ENCODE data around the gene STAC.
"Not testable (repeated sequence)": the region's sequence is repeated elsewhere in the genome, so short reads cannot be mapped to it uniquely, and the experiment has no call there.

STAC gene

DNA sequence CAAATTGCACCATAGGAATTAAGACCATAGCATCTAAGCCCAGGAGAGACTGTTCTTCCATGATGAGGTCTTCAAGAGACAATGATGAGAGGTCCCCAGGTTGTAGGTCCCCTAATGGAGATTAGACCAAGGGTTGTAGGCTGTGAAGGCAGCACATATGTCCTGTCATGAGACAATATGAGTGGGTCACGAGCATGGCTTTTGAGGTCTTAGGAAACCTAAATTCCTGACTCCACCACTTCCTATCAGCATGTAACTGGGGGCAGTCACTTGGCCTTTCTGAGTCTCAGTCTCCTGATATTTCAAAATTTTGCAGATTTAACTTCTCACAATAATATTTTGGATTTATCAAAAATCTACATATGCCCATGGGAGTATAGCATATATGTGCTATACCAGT is 31.3 kb downstream of the STAC start:
- DNase-seq (ENCODE audit: low read depth in 3 of 3, low spot score in 1 of 3), result no peak

DNA sequence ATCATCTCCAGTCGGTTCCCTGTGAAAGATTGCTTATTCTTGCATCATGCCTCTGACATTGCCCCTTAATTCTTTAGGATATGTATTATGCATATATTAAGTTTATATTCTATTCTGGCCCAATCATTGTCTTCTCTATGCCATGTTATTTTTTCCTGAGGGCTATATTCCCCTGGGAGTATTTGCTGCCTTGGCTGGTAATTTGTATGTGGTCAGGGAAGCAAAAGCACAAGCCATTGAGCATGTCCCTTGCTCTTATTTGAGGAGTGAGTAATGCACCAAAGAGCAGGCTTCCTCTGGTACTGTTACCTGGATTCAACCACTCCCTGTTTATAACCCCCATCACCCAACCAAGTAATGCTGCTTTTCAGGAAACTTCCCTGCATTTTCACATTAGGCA is 36.3 kb downstream of the STAC start:
- no peak for DNase-seq (ENCODE audit: low read depth in 3 of 3, low spot score in 1 of 3)

DNA sequence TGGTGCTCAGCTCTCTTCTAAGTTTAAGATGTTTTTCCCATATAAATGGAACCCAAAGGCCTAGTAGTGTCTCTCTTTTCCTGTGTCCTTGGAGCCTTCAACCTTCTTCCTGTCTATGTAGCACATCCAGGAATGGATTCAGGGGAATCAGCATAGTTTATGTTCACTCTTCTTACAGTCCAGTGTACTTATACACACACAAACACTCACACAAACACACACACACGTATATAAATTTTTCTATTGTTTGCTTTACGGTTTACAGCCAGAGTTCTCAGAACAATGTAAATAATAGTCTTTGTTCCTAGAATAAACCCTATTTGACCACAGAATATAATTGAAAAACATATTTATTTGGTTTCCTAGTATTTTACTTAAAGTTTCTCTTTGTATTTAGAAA is 36.9 kb downstream of the STAC start:
- DNase-seq (ENCODE audit: low read depth in 3 of 3, low spot score in 1 of 3), result no peak

DNA sequence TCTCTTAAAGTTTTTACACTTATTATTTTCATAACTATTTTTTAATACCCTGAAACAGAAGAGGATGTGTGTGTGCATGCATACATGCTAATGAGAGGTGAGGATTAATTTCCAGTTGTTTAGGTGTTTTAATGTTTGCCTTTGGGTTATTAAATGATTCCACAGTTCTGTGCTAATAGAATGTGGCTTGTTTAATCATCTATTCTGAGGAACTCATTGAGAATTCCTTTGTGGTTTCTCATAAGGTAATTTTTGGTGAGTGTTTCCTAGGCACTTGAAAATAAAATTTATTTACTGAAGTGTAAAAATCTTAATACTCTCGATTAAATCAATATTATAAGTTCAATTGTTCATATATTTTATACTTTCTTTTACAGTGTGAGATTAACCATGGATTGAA is 38.0 kb downstream of the STAC start:
- no peak for DNase-seq (ENCODE audit: low read depth in 3 of 3, low spot score in 1 of 3)

DNA sequence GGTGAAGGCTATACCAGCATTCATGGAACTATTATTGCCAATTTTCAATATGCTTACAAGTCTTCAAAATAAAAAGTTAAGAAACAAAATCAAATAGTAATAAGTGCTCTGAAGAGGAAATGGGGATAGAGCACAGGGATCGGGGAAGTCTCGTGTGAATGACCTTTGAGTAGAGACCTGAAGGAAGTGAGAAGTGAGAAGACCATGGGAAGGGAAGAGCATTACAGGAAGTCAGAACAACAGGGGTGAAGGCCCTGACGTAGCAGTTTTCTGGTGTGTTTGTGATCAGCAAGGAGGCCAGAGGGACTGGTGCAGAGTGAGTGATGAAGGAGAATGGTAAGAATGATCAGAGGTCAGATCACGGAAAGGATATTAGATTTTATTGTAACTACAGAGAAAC is 48.1 kb downstream of the STAC start:
- no peak for DNase-seq (ENCODE audit: low read depth in 3 of 3, low spot score in 1 of 3)

DNA sequence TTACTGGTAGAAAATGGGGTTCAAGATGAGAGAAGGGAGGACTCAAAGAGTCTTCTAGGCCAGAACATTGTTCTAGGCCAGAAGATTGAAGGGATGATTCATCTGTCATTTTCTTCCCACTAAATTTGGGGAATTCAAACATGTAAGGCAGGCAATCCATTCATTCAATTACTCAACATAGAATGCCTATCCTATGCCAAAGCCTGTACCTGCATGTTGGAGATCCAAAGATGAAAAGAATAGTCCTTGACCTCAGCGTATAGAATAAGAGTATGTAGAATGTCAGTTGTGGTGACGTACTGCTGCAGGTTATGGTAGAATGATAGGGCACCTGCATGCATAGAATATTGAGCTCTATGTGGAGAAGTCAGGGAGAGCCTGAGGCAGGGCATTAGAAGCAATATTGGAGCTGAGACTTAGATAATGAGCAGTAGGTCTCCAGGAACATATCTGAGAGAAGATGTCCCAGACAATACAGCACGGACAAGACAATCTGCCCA is 49.7 kb downstream of the STAC start:
- no peak for DNase-seq (ENCODE audit: low read depth in 3 of 3, low spot score in 1 of 3)

DNA sequence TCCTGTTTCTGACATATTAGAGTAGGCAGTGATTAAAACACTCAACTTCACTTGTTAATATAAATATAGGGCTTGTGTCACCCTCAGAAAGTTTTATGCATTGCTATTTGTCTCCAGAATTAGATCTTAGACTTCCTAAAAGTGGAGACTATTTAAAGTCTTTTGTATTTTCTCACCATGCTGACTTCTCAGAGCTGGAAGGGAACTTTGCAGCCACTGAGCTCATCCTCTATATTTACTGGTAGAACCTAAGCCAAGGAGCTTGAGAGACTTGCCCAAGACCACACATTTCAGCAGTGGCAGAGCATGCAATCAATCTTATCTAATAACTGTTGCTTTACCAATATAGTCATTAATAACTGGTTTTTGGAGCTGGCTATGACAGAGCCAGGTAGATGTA is 53.2 kb downstream of the STAC start:
- DNase-seq (ENCODE audit: low read depth in 3 of 3, low spot score in 1 of 3), result no peak

DNA sequence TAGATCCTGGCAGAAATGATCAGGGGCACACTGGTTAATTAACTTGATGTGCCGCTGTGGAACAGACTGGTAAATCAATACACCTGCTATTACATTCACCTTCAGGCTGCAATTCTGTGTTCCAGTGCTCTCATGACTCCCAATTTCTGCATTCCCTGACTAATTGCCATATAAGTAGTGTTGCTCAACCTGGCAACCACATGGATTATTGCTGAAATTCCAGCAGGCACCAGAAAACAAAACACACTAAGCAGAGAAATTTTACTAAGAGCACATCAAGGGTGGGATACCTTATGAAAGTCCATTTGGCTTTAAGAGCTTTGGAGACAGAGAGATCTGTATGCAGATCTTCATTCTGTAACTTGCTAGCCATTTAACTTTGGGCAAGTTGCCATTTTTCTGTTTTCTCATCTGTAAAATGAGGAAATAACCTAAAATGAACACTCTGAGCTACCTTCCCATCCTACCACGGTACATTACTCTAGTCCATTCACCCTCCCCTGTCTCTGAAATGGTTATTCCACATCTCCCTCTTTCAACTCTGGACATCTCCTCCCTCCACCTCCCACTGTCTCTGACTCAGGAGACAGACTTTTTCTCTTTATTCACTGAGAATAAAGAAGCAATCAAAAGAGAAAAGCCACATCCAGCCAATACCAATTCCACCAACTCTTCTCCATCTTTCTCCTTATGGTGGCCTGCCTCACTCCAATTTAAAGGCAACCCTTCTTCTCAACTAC is 54.6 kb downstream of the STAC start:
- DNase-seq (ENCODE audit: low read depth in 3 of 3, low spot score in 1 of 3), result no peak

DNA sequence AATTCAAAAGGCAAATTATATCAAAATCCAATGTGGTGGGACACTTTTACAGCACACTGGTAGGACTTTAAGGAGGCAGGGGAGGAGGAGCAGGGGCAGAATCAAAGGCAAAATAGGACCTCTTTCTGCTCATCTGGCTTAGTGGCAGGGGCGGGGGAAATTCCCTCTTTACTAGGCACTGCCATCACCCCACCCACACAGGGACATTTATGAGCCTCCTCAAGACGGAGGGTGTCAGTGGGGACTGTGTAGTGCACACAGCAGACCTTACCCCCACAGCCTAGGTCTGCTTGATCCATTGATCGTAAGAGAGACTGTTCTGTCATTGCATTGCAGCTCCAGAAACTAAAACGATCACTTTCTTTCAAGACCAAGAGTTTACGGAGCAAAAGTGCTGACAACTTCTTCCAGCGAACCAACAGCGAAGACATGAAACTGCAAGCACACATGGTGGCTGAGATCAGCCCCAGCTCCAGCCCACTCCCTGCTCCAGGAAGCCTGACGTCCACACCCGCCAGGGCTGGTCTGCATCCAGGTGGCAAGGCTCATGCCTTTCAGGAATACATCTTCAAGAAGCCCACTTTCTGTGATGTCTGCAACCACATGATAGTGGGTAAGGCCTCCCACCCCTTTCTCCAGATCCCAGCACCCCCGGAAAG is 62.9 kb downstream of the STAC start:
- DNase-seq (ENCODE audit: low read depth in 3 of 3, low spot score in 1 of 3), result no peak

DNA sequence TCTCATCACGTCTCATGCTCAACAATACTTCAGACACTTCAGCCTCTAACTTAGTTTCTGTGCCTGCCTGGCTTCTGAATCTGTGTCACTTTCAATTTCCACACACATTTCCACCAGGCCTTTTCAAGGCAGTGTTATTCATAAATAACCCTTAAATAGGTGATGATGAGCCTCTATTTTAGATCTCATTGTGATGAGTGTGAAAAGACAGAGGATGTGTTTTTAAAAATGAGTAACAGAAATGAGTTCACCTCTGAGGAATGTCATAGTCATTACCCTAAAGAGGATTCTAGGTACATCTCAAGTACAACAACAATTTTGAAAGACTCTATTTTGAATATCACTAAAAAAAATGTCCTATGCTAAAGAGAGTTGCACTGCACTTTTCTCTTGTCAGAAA is 64.6 kb downstream of the STAC start:
- DNase-seq (ENCODE audit: low read depth in 3 of 3, low spot score in 1 of 3), result no peak

DNA sequence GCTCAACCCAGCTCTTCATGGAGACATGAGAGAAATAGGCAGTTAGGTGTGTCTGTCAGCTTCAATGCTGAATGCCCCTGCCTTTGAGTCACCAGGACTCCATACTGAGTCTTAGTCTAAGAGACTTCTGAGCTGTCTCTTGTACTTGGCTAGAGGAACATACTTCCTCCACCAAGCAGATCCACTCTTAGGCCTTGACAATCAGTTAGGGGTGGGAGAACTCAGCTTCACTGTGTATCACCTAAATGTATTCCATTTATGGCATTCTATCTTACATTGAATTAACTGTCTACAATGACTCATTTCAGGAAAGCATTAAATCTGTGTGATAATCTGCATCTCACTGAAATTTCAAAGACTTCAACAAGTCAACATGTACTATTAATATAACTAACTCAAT is 66.0 kb downstream of the STAC start:
- DNase-seq (ENCODE audit: low read depth in 3 of 3, low spot score in 1 of 3), result no peak

DNA sequence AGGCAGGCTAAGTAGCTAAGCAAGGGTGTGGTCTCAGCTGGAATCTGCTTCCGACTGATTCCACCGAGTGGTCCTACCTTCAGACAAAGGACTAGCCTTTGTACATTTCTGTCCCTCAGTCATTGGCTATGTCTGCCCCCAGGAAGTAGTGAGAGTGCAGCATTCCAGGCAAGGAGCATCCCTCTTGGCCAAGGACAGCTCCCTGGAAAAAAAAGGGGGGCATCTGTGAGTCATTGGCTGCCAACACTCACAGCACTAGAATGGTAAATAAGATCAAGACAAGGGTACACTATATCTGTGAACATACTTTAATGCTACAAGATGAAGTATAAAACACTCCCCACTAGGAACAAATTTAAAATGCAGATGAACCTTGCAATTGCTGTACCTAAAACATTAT is 66.8 kb downstream of the STAC start:
- DNase-seq (ENCODE audit: low read depth in 3 of 3, low spot score in 1 of 3), result no peak

DNA sequence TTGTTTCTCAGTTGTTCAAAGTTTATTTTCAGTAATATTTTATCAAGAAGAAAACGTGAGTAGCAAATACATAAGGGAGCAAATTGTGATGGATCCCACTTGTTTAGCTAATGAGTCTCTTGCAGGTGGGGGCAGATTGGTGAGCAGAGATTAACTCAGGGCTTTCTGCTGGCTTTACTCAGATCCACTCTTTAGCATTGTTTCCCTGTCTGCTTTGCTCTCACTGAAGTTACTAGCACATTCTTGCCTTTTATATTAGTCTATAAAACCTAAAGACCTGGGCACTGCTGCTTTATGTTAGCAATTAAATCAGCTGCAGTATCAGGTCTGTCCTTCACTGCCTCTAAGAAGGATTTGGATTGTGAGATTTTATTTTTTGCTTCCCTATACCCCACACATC is 71.5 kb downstream of the STAC start:
- DNase-seq (ENCODE audit: low read depth in 3 of 3, low spot score in 1 of 3), result no peak

DNA sequence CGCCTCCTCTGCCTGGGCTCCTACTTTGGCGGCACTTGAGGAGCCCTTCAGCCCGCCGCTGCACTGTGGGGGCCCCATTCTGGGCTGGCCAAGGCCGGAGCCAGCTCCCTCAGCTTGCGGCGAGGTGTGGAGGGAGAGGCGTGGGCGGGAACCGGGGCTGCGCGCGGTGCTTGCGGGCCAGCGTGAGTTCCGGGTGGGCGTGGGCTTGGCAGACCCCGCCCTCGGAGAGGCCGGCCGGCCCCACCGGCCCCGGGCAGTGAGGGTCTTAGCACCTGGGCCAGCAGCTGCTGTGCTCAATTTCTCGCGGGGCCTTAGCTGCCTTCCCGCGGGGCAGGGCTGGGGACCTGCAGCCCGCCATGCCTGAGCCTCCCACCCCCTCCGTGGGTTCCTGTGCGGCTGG is 72.9 kb downstream of the STAC start:
- DNase-seq (ENCODE audit: low read depth in 3 of 3, low spot score in 1 of 3), result not testable (repeated sequence)

DNA sequence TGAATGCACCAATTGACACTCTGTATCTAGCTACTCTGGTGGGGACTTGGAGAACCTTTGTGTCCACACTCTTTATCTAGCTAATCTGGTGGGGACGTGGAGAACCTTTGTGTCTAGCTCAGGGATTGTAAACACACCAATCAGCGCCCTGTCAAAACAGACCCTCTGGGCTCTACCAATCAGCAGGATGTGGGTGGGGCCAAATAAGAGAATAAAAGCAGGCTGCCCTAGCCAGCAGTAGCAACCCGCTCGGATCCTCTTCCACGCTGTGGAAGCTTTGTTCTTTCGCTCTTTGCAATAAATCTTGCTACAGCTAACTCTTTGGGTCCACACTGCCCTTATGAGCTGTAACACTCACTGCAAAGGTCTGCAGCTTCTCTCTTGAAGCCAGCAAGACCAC is 73.6 kb downstream of the STAC start:
- DNase-seq (ENCODE audit: low read depth in 3 of 3, low spot score in 1 of 3), result not testable (repeated sequence)

DNA sequence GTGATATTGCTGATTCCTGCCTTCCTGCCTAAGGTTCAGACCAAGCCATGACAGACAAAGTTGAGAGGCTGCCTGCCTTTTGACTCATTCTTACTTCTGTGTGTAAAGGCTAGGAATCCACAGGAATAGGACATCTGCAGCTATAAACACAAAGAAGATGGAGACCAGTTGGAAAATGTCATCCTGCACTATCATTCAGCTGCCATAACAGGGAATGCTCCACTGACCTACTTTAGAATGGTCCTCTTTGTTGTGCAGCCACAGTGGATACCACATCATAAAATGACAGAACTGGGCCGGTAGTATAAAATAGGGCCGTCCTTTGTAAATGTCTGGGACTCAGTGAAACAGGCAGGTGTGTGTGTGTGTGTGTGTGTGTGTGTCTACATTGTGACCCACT is 75.1 kb downstream of the STAC start:
- DNase-seq (ENCODE audit: low read depth in 3 of 3, low spot score in 1 of 3), result no peak

DNA sequence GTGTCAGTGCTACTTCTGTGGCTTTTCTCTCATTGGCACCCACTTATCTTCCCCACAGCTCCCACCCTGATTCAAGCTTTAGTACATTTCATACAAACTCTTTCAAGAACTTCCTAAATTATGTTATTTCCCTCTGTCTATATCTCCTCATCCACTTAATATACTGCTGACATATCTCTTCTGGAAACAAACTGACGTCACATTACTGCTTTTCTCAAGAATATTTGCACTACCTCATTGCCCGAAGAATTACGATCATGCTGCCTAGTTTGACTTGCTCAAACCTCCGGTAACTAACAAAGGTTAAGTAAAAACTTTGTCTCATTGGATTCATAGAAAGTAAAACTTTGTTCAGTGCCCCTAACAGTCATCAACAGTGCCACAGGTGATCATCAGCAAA is 76.5 kb downstream of the STAC start:
- no peak for DNase-seq (ENCODE audit: low read depth in 3 of 3, low spot score in 1 of 3)

DNA sequence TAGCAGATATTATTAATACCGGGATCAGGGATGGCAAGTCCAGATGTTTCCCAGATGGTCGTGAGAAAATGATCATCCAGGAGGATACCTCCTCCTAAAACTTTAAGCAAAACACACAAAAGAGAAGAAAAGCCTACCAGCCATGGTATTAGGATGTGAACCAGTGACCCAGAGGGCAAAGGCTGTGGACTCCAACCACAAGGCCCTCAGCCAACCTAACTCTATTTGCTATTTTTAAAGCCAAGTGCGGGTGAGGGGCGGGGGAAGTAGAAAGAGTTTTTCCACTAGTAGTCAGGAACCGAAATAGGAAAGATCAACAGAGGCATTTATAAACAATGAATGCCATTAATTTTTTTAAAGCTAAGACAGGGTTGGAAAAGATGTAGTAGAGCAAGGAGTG is 77.4 kb downstream of the STAC start:
- DNase-seq (ENCODE audit: low read depth in 3 of 3, low spot score in 1 of 3), result no peak

DNA sequence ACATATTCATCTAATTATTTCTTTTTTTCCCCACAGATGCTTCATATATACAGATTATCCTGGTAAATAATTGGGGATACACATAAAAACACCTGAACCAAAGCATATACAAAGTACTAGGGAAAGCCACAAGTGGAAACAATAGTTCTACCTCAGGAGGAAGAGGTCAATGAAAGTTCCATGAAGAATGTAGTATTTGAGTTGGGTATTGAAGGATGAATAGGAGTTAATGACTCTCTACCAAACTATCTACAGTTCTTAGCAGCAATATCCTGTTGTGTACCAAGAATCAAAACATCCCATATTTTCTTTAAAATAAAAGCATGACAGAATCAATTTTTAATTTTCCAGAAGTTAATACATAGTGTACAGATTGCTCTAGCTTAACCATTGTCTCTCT is 78.9 kb downstream of the STAC start:
- no peak for DNase-seq (ENCODE audit: low read depth in 3 of 3, low spot score in 1 of 3)

DNA sequence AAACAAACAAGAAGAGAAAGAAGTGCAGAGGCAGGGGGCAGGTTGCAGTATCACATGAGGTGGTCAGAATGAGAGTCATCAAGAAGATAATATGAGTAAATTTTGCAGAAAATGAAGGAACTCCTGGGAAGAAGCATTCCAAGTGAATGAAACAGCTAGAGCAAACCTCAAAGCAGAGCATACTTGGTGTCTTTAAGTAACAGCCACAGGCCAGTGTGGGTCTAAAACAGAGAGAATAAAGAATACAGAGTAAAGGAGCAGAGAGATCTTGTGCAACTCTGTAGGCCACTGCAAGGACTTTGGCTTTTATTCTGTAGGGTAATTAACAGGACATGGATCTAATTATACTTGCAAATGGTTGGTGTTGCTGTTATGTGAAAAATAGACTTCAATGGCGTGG is 81.3 kb downstream of the STAC start:
- DNase-seq (ENCODE audit: low read depth in 3 of 3, low spot score in 1 of 3), result no peak

DNA sequence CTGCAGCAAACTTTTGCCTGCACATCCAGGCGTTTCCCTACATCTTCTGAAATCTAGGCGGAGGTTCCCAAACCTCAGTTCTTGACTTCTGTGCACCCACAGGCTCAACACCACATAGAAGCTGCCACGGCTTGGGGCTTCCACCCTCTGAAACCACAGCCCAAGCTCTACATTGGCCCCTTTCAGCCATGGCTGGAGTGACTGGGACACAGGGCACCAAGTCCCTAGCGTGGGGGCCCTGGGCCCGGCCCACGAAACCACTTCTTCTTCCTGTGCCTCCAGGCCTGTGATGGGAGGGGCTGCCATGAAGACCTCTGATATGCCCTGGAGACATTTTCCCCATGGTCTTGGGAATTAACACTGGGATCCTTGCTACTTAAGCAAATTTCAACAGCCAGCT is 91.7 kb downstream of the STAC start:
- not testable (repeated sequence) for DNase-seq (ENCODE audit: low read depth in 3 of 3, low spot score in 1 of 3)

DNA sequence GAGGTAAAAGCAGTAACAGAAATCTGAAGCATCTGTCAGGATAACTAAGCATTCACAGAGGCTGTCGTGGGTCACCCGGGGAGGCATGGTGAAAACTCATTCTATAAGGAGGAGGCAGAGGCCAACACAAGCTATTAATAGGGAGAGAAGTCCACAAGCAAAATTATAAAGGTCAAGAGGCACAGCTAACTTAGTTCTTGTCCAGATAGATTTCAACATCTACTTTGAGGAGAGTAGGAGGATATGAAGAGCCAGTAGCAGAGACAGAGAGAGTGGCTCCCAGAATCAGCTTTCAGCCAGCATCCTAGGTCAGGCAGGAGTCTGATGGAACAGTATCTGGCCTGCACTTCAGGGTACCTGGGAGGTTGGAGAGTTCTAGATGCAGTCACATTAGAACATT is 95.3 kb downstream of the STAC start:
- DNase-seq (ENCODE audit: low read depth in 3 of 3, low spot score in 1 of 3), result no peak
